Fibroblast of villous mesenchyme (primary cell): ENCODE results near the gene PALB2. TPM values are rescaled to one million over a fixed set of nuclear protein-coding genes. Genes with fewer than 3 reads are reported as not detected.

ENCODE experiments used
- DNase-seq: peaks from one replicate; pipeline ENCODE4 v3.0.0-alpha.2; 2010; ENCODE audit warnings: low read depth
- H3K4me3 ChIP-seq: 2 replicates; pipeline ENCODE4 v1.5.1; 2011; ENCODE audit warnings: low read depth, mild to moderate bottlenecking, low read length
- total RNA-seq: library from RNA; depleted of rRNA; stranded (reverse); fragments of >200 nt; gene quantifications from 2 replicates; pipeline ENCODE4 v1.2.3, GENCODE V29; 2012
- TF ChIP-seq, protein P1 (sequence below): IDR thresholded peaks from 2 replicates; pipeline ENCODE4 v1.5.1; 2012; ENCODE audit warnings: low read depth, mild to moderate bottlenecking, low read length; ENCODE audit not compliant: insufficient read depth

The PALB2 gene
- total RNA-seq, 1 donor: 22.0 TPM

DNA sequence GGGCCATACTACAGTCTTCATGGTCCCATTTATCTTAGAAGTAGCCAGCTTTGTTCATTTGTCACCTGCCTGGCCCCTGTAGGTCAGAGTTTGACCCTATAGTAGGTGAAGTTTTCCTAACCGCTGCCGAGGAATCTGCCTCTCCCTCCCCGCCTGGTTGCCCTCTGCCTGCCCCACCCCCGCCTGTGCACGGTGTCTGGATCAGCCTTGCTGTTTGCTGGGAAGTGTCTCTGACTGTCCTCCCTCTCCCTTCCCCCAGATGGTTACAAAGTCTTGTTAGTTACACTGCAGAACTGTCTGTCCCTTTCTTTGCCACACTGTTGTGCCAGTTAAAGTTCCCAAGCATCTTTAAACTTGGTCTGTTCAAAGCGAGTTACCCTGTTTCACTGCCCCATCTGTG is 77.9 kb downstream of the PALB2 start:
- TF ChIP-seq, protein P1, sequence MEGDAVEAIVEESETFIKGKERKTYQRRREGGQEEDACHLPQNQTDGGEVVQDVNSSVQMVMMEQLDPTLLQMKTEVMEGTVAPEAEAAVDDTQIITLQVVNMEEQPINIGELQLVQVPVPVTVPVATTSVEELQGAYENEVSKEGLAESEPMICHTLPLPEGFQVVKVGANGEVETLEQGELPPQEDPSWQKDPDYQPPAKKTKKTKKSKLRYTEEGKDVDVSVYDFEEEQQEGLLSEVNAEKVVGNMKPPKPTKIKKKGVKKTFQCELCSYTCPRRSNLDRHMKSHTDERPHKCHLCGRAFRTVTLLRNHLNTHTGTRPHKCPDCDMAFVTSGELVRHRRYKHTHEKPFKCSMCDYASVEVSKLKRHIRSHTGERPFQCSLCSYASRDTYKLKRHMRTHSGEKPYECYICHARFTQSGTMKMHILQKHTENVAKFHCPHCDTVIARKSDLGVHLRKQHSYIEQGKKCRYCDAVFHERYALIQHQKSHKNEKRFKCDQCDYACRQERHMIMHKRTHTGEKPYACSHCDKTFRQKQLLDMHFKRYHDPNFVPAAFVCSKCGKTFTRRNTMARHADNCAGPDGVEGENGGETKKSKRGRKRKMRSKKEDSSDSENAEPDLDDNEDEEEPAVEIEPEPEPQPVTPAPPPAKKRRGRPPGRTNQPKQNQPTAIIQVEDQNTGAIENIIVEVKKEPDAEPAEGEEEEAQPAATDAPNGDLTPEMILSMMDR: no peak

DNA sequence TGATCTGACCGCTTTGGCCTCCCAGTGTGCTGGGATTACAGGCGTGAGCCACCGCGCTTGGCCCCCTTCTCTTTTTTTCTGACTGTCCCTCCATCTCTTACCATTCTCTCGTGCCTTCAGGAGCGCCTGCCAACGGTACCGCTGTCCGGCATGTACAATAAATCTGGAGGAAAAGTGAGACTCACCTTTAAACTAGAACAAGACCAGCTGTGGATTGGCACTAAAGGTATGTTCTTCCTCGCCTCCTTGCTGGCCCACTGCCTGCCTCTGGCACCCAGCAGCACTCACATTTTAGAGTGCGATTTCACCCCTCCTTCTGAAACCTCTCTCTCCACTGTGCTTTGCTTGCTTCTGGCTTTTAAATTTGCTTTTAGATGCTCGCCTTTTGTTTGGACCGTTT is 78.6 kb downstream of the PALB2 start:
- no peak for DNase-seq
- no peak overlapping the region for H3K4me3 ChIP-seq
- TF ChIP-seq, protein P1: no peak

More for the DNA sequence above, 77.9 kb downstream of the PALB2 start:
- no peak for DNase-seq
- H3K4me3 ChIP-seq: no peak overlapping the region

DNA sequence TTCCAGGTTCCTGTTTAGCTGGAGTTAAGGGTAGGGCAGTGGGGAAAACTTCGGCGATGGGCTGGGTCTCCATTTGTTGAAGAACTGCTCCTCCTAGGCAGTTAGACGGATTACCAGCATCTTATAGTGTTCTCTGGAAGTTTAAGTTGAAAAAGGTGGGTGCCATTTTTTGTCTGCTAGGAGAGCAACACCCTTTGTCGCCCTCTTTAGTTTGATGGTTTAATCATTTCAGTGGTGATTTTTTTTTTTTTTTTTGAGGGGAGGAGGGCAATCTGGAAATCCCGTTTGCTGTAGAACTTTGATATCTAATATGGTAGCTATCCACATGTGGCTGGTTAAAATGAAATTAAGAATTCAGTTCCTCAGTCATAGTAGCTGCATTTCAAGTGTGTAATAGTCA is 79.5 kb downstream of the PALB2 start:
- DNase-seq: no peak
- TF ChIP-seq, protein P1: no peak
- no peak overlapping the region for H3K4me3 ChIP-seq

DNA sequence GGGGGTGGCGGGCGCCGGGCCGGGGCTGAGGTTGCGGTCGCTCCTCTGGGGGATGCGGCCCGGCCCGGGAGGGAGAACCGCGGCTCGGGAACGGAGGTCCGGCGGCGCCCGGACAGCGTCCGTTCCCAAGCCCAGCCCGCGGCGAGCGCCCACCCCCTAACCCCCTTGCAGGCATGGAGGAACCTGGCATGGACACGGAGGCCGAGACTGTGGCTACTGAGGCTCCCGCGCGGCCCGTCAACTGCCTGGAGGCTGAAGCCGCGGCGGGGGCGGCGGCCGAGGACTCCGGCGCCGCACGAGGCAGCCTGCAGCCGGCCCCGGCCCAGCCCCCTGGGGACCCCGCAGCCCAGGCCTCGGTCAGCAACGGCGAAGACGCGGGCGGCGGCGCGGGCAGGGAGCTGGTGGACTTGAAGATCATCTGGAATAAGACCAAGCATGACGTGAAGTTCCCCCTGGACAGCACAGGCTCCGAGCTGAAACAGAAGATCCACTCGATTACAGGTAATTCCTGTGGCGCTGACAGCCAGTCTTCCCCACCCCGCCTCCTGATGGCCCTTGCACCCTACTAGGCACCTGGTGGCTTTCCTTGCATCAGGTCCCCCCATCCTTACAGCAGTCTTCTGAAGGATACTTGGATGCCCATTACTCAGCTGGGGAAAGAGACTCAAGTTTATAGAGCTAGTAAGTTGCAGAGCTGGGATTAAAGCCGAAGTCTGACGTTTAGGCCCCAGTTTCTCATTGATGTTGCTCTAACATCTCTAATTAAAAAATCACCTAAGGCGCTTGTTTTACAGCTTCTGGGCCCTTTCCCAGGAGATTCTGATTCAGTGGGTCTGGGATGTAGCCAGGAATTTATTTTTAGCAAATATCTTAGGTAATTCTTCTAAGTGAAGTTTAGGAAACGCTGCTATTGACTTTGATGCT is 83.1 kb downstream of the PALB2 start:
- peak; percentile 63 for DNase-seq

DNA sequence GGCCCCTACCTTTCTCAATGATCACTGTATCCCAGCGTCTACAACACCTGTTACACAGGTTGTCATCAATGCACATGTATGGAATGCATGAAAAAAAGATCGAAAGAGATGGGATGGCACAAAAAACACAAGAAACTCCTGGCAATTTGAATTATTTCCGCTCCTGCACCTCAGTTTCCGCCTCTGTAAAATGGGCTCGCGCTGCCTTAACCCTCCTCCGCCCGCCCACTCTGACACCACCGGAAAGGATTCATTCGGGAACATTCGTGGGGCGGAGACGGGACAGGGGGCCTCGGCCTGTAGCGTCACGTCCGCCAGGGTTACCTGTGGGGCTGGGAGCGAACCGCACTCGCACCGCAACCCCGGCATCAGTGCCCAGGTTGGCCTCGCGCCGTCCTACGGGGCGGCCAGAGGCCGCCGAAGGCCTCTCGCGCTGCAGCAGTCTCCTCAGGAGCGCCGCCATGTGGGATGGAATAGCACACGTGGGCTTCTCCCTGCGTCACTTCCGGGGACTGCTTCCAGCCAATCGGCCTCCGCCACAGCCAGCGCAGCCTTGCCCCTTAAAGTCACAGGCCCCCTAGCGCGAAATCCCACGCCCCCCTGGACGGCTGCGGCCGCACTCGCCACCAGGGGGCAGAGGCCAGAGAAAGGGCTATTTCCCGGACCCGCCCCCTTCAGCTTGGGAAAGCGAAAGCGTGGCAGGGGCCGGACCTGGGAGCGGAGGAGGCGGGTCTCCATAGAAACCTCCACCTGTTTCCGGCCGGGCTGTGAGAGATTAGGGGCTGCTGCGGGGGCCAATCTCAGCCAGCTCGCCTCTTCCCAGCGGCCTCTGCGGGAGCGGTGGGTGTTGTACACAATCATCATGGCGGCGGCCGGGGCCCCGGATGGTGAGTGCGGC is 84.0 kb downstream of the PALB2 start, which contains the start of the genes EARS2 and UBFD1:
Gene EARS2, minus strand, starts transcription at position 470 of the 898 bp plus-strand sequence. Its CDS starts 7 bp downstream, at position 463.
Gene UBFD1, plus strand, starts transcription at position 847 of the 898 bp plus-strand sequence. Its CDS starts 16 bp downstream, at position 863.
- DNase-seq: peak; percentile 99
- TF ChIP-seq, protein P1: peak; percentile 84

More for the DNA sequence above, 83.1 kb downstream of the PALB2 start:
- H3K4me3 ChIP-seq: peak overlapping the region; percentile 75
- TF ChIP-seq, protein P1: no peak

DNA sequence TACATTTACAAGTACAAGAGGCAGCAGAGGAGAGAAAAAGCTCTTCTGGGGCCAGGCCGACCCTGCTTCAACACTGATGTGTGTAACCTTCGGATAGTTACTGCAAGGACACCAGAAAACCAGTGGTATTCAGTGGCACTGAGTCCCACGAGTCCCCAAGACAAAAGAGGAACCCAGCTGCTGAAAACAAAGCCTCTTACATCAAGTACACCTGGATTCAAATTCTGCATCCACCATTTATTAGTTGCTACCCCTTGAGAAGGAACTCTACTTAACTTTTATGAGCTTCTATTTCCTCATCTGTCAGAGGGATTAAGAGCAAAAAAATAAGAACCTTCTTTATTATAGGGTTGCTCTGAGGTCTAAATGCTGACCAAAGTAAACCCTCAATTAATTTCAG is 86.6 kb downstream of the PALB2 start:
- TF ChIP-seq, protein P1: no peak
- no peak for DNase-seq
- H3K4me3 ChIP-seq: no peak overlapping the region

More for the DNA sequence above, 84.0 kb downstream of the PALB2 start, which contains the start of the genes EARS2 and UBFD1:
- peak within 1 kb of the TSS; percentile 75 for H3K4me3 ChIP-seq
